ENCODE measurements around the gene PLA2G6. TPM values are rescaled to one million over a fixed set of nuclear protein-coding genes. Genes with fewer than 3 reads are reported as not detected.

Gene PLA2G6
- polyA plus RNA-seq, 1 donor: 71.1 TPM

DNA sequence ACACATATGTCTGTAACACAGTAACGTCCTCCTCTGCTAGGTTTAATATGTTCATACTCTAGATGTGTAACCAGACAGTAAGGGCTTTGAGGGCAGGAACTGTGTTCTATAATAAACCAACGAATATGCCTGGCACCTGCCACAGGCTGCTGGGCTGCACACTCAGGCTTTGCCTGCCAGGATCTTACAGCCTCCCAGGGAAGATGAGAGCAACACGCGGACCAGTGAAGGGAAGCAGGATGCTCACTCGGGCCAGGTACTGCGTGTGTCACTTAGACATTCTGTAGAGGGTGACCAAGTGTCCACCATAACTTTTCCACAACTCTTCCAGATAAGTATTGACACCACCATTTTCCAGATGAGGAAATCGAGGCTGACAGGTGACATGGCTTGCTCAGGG, 49.5 kb downstream of the PLA2G6 start:
- Histone ChIP-seq H3K9me3 (ENCODE audit: control insufficient read depth, low read depth, low read length) (no peaks in the 10 kb centered on the region), H3K27ac (ENCODE audit: low read length) (no peak overlapping the region), H3K36me3 (ENCODE audit: control insufficient read depth, insufficient read depth, low read length) (peaks cover 49% of the 10 kb centered on the region), H3K4me3 (ENCODE audit: low read length) (no peak overlapping the region), H3K4me1 (ENCODE audit: control insufficient read depth, insufficient read depth, low read length) (no peaks in the 10 kb centered on the region), H3K27me3 (ENCODE audit: control insufficient read depth, insufficient read depth, low read length) (no peaks in the 10 kb centered on the region)
- no CpG with 5 or more reads among the region's 7 CpGs for WGBS (ENCODE audit: insufficient coverage, low lambda C conversion rate)
- DNase-seq: no peak

DNA sequence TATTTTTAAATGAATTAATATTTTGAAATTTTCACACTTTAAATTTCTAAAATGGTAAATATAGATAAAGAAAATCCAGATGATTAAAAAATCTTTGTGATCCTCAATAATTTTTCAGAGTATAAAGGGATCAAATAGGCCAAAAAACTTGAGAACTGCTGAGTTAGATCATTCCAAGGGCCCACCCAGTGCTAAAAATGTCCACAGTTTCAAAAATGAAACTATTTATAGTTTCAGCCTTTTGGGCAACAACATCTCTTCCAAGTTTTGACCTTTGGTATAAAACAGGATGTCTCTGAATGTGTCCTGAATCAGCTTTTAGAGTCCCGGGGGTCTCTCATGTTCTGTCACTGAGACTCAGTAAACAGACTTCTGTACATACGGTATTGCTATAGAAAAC, 50.2 kb downstream of the PLA2G6 start:
- no CpG with 5 or more reads among the region's 2 CpGs for WGBS (ENCODE audit: insufficient coverage, low lambda C conversion rate)
- DNase-seq: no peak
- Histone ChIP-seq H3K4me3 (ENCODE audit: low read length) (no peak overlapping the region), H3K27me3 (ENCODE audit: control insufficient read depth, insufficient read depth, low read length) (no peaks in the 10 kb centered on the region), H3K36me3 (ENCODE audit: control insufficient read depth, insufficient read depth, low read length) (peaks cover 50% of the 10 kb centered on the region), H3K4me1 (ENCODE audit: control insufficient read depth, insufficient read depth, low read length) (no peaks in the 10 kb centered on the region), H3K9me3 (ENCODE audit: control insufficient read depth, low read depth, low read length) (no peaks in the 10 kb centered on the region), H3K27ac (ENCODE audit: low read length) (no peak overlapping the region)

GRCh38 chr22:38129856-38130255, 51.8 kb downstream of the PLA2G6 start:
- DNase-seq: no peak
- H3K4me1 ChIP-seq (ENCODE audit: control insufficient read depth, insufficient read depth, low read length): no peaks in the 10 kb centered on the region
- peaks cover 54% of the 10 kb centered on the region for H3K36me3 ChIP-seq (ENCODE audit: control insufficient read depth, insufficient read depth, low read length)
- no CpG with 5 or more reads among the region's 9 CpGs for WGBS (ENCODE audit: insufficient coverage, low lambda C conversion rate)
- H3K9me3 ChIP-seq (ENCODE audit: control insufficient read depth, low read depth, low read length): no peaks in the 10 kb centered on the region
- no peak overlapping the region for H3K27ac ChIP-seq (ENCODE audit: low read length)
- no peak overlapping the region for H3K4me3 ChIP-seq (ENCODE audit: low read length)
- no peaks in the 10 kb centered on the region for H3K27me3 ChIP-seq (ENCODE audit: control insufficient read depth, insufficient read depth, low read length)

DNA sequence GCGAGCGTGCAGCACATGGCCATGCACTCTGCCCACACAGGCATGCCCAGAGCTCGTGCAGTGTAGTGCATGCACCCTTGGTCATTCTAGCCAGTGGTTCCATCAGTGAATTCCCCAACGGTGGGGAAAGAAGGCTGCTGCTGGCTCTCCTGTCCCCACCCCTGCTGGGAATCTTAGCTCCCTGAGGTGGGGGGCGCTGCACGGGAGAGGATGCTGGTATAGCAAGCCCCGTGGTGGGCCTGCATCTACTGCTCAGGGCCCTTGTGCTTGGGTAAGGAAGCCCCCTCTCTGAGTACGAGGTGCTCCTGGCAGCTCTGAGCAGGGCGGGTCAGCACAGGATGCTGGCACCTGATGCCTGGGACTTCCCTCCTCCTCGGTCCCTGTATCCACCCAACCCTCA, 52.6 kb downstream of the PLA2G6 start:
- DNase-seq: no peak
- H3K36me3 ChIP-seq (ENCODE audit: control insufficient read depth, insufficient read depth, low read length): peaks cover 51% of the 10 kb centered on the region
- H3K4me1 ChIP-seq (ENCODE audit: control insufficient read depth, insufficient read depth, low read length): no peaks in the 10 kb centered on the region
- H3K9me3 ChIP-seq (ENCODE audit: control insufficient read depth, low read depth, low read length): no peaks in the 10 kb centered on the region
- H3K4me3 ChIP-seq (ENCODE audit: low read length): no peak overlapping the region
- no peak overlapping the region for H3K27ac ChIP-seq (ENCODE audit: low read length)
- no CpG with 5 or more reads among the region's 10 CpGs for WGBS (ENCODE audit: insufficient coverage, low lambda C conversion rate)
- no peaks in the 10 kb centered on the region for H3K27me3 ChIP-seq (ENCODE audit: control insufficient read depth, insufficient read depth, low read length)

DNA sequence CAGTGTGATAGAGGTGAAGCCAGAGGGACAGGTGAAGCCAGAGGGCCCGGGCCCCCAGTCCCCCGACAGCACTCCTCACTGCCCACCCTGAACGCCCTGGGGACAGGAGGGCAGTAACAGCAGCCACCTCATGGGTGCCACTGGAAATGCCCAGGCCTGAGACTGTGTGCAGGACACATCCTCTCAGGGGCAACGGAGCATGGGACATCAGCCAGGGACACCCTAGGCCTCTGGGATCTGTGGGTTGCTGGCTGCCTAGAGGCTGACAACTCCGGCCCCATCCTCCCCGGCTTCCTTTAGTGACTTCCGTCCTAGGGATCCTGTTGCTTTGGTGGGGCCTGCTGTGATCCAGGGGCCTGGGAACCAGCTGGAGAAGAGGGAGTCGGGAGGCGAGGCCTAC, 53.8 kb downstream of the PLA2G6 start:
- Histone ChIP-seq H3K36me3 (ENCODE audit: control insufficient read depth, insufficient read depth, low read length) (peaks cover 42% of the 10 kb centered on the region), H3K4me3 (ENCODE audit: low read length) (no peak overlapping the region), H3K4me1 (ENCODE audit: control insufficient read depth, insufficient read depth, low read length) (no peaks in the 10 kb centered on the region), H3K27me3 (ENCODE audit: control insufficient read depth, insufficient read depth, low read length) (no peaks in the 10 kb centered on the region), H3K27ac (ENCODE audit: low read length) (no peak overlapping the region), H3K9me3 (ENCODE audit: control insufficient read depth, low read depth, low read length) (no peaks in the 10 kb centered on the region)
- no CpG with 5 or more reads among the region's 9 CpGs for WGBS (ENCODE audit: insufficient coverage, low lambda C conversion rate)
- DNase-seq: no peak

GRCh38 chr22:38126928-38127668, 54.5 kb downstream of the PLA2G6 start:
- WGBS (ENCODE audit: insufficient coverage, low lambda C conversion rate): no CpG with 5 or more reads among the region's 23 CpGs
- no peaks in the 10 kb centered on the region for H3K4me1 ChIP-seq (ENCODE audit: control insufficient read depth, insufficient read depth, low read length)
- H3K4me3 ChIP-seq (ENCODE audit: low read length): no peak overlapping the region
- no peaks in the 10 kb centered on the region for H3K27me3 ChIP-seq (ENCODE audit: control insufficient read depth, insufficient read depth, low read length)
- no peaks in the 10 kb centered on the region for H3K9me3 ChIP-seq (ENCODE audit: control insufficient read depth, low read depth, low read length)
- H3K27ac ChIP-seq (ENCODE audit: low read length): no peak overlapping the region
- DNase-seq: no peak
- peaks cover 39% of the 10 kb centered on the region for H3K36me3 ChIP-seq (ENCODE audit: control insufficient read depth, insufficient read depth, low read length)

GRCh38 chr22:38125751-38126201, 55.9 kb downstream of the PLA2G6 start:
- WGBS (ENCODE audit: insufficient coverage, low lambda C conversion rate): no CpG with 5 or more reads among the region's 11 CpGs
- Histone ChIP-seq H3K36me3 (ENCODE audit: control insufficient read depth, insufficient read depth, low read length) (peaks cover 34% of the 10 kb centered on the region), H3K9me3 (ENCODE audit: control insufficient read depth, low read depth, low read length) (no peaks in the 10 kb centered on the region), H3K27me3 (ENCODE audit: control insufficient read depth, insufficient read depth, low read length) (no peaks in the 10 kb centered on the region), H3K4me3 (ENCODE audit: low read length) (no peak overlapping the region), H3K27ac (ENCODE audit: low read length) (no peak overlapping the region), H3K4me1 (ENCODE audit: control insufficient read depth, insufficient read depth, low read length) (no peaks in the 10 kb centered on the region)
- DNase-seq: no peak

DNA sequence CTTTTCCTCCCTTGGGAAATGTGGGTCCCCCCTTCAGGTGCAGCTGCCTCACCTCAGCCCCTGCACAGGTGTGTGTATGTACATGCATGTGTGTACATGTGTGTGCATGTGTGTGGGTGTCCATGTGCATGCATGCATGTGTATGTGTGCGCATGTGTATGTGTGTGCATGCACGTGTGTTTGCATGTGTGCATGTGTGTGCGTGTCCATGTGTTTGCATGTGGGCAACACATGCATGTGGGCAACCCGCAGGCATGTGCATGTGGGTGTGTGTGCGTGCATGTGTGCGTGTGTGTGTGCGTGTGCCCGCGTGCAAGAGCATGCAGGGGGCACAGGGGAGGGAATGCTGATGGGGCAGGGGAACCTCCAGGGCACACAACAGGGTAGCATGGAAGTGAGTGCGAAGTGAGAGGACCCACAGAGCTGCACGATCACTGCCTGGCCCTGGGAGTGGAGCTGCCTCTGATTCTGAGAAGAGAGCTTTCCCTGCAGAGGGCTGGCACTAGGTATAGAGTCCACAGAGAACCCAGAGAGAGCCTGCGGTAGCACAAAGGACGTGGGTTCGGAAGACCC, 56.5 kb downstream of the PLA2G6 start:
- Histone ChIP-seq H3K36me3 (ENCODE audit: control insufficient read depth, insufficient read depth, low read length) (peaks cover 34% of the 10 kb centered on the region), H3K27me3 (ENCODE audit: control insufficient read depth, insufficient read depth, low read length) (no peaks in the 10 kb centered on the region)

DNA sequence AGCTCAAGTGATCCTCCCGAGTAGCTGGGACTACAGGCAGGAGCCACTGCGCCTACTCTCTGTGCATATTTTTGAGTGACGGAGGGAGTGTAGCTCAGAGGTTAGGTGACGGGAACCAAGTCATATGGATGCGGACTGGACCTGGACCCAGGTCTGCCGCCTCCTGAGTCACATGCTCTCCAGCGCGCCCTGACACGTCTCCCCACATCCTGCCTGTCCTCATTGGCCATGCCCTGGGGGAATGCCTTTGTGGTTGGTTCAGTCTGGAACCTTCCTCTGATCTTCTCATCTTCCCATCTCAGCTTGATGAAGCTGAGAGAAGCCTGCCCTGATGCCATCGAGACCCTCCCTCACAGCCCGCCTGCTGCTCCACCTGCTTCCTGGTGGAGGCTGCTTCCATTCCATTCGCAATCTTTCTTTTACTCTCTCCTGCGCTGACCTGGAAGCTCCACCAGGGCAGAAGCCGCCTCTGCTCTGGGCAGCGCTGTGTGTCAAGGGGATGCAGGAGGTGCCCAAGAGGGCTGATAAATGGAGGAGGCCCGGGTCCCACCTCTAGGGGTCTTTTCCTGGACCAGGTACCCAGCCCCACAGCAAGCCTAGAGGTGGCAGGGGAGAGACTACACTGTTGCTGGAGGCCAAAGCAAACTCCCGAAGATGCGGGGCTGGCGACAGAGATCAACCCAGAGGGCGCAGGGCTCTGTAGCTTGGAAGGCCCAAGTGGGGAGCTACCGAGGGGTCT, 57.2 kb downstream of the PLA2G6 start:
- DNase-seq: no peak
- H3K4me3 ChIP-seq (ENCODE audit: low read length): no peak overlapping the region
- H3K9me3 ChIP-seq (ENCODE audit: control insufficient read depth, low read depth, low read length): no peaks in the 10 kb centered on the region
- H3K4me1 ChIP-seq (ENCODE audit: control insufficient read depth, insufficient read depth, low read length): no peaks in the 10 kb centered on the region
- H3K27ac ChIP-seq (ENCODE audit: low read length): no peak overlapping the region
- peaks cover 34% of the 10 kb centered on the region for H3K36me3 ChIP-seq (ENCODE audit: control insufficient read depth, insufficient read depth, low read length)
- WGBS (ENCODE audit: insufficient coverage, low lambda C conversion rate): no CpG with 5 or more reads among the region's 21 CpGs
- H3K27me3 ChIP-seq (ENCODE audit: control insufficient read depth, insufficient read depth, low read length): no peaks in the 10 kb centered on the region

More for the DNA sequence above, 56.5 kb downstream of the PLA2G6 start:
- WGBS (ENCODE audit: insufficient coverage, low lambda C conversion rate): no CpG with 5 or more reads among the region's 14 CpGs
- Histone ChIP-seq H3K9me3 (ENCODE audit: control insufficient read depth, low read depth, low read length) (no peaks in the 10 kb centered on the region), H3K4me1 (ENCODE audit: control insufficient read depth, insufficient read depth, low read length) (no peaks in the 10 kb centered on the region), H3K4me3 (ENCODE audit: low read length) (no peak overlapping the region), H3K27ac (ENCODE audit: low read length) (no peak overlapping the region)
- no peak for DNase-seq

- H3K36me3 ChIP-seq (ENCODE audit: control insufficient read depth, insufficient read depth, low read length): peaks cover 21% of the 10 kb centered on the region
- WGBS (ENCODE audit: insufficient coverage, low lambda C conversion rate): no CpG with 5 or more reads among the region's 6 CpGs
These were observed 59.0 kb downstream of the PLA2G6 start for GRCh38 chr22:38122616-38123015.

More at GRCh38 chr22:38122616-38123015, 59.0 kb downstream of the PLA2G6 start:
- H3K27ac ChIP-seq (ENCODE audit: low read length): no peak overlapping the region
- H3K27me3 ChIP-seq (ENCODE audit: control insufficient read depth, insufficient read depth, low read length): no peaks in the 10 kb centered on the region
- no peak overlapping the region for H3K4me3 ChIP-seq (ENCODE audit: low read length)
- no peaks in the 10 kb centered on the region for H3K9me3 ChIP-seq (ENCODE audit: control insufficient read depth, low read depth, low read length)
- DNase-seq: no peak
- no peaks in the 10 kb centered on the region for H3K4me1 ChIP-seq (ENCODE audit: control insufficient read depth, insufficient read depth, low read length)
